ENCODE results near the gene TET2.

The TET2 gene

GRCh38 chr4:105329081-105329480 is 182.4 kb downstream of the TET2 start:
- no peak for DNase-seq (ENCODE audit: low read depth in 2 of 2)
- no peak overlapping the region for H3K4me3 ChIP-seq (replicated peaks in 1 of 2; ENCODE audit: low read depth in 2 of 2, low read length in 2 of 2)
- no peak for TF ChIP-seq CTCF (IDR thresholded peaks at IDR 0.05; ENCODE audit: low read depth, low read length)

Data from cardiac fibroblast (primary cell).